Measurements from ENCODE around the gene NDUFS8. TPM values are rescaled to one million over a fixed set of nuclear protein-coding genes. Genes with fewer than 3 reads are reported as not detected.

The NDUFS8 gene
- total RNA-seq, 2 experiments from 2014 or later, result 105 to 109 TPM

GRCh38 chr11:68080860-68081259 is 50.4 kb downstream of the NDUFS8 start:
- no peaks in the 10 kb centered on the region for H3K27me3 Mint-ChIP-seq
- H3K36me3 Mint-ChIP-seq (ENCODE audit: low read depth), result peaks cover 7% of the 10 kb centered on the region
- CTCF ChIA-PET, result no interaction called here
- no peak for DNase-seq
- POLR2A ChIA-PET, result interaction anchor here (0.7 kb wide), 1 partner anchor 9 kb away, joined by 3 read pairs; no protein-coding TSS in a partner anchor
- ATAC-seq, result no peak
- no peak overlapping the region for H3K27ac Mint-ChIP-seq
- intact Hi-C loops (cut with micrococcal nuclease), result no loop called here
- no peak overlapping the region for H3K4me3 Mint-ChIP-seq
- no peaks in the 10 kb centered on the region for H3K9me3 Mint-ChIP-seq
- TF ChIP-seq, protein P1, sequence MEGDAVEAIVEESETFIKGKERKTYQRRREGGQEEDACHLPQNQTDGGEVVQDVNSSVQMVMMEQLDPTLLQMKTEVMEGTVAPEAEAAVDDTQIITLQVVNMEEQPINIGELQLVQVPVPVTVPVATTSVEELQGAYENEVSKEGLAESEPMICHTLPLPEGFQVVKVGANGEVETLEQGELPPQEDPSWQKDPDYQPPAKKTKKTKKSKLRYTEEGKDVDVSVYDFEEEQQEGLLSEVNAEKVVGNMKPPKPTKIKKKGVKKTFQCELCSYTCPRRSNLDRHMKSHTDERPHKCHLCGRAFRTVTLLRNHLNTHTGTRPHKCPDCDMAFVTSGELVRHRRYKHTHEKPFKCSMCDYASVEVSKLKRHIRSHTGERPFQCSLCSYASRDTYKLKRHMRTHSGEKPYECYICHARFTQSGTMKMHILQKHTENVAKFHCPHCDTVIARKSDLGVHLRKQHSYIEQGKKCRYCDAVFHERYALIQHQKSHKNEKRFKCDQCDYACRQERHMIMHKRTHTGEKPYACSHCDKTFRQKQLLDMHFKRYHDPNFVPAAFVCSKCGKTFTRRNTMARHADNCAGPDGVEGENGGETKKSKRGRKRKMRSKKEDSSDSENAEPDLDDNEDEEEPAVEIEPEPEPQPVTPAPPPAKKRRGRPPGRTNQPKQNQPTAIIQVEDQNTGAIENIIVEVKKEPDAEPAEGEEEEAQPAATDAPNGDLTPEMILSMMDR (IDR thresholded peaks at IDR 0.05), result no peak
- H3K4me1 Mint-ChIP-seq (ENCODE audit: low read depth), result no peaks in the 10 kb centered on the region

DNA sequence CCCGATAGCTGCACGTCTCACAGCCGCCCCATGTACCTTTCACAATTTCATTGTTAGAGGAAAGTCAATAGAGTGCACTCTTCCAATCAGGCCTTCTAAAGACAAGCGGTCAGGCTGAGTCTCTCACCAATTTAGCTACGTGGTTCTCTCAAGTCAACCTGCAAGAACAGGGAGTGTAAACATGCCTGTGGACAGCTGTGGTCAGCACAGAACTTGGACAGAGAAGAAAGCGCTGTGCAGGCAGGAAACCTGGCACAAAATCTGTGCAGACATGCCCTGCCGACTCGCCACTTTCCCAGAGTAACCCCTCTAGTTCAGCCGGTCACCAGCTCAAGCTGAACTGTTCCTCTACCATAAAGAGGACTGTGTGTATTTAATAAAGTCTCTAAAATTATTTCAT is 51.2 kb downstream of the NDUFS8 start:
- DNase-seq, result no peak
- no peaks in the 10 kb centered on the region for H3K27me3 Mint-ChIP-seq
- H3K36me3 Mint-ChIP-seq (ENCODE audit: low read depth), result peaks cover 7% of the 10 kb centered on the region
- CTCF ChIA-PET, result no interaction called here
- intact Hi-C loops (cut with micrococcal nuclease), result no loop called here
- no peak overlapping the region for H3K27ac Mint-ChIP-seq
- no peak for ATAC-seq
- H3K4me3 Mint-ChIP-seq, result no peak overlapping the region
- no peaks in the 10 kb centered on the region for H3K4me1 Mint-ChIP-seq (ENCODE audit: low read depth)
- H3K9me3 Mint-ChIP-seq, result no peaks in the 10 kb centered on the region
- TF ChIP-seq, protein P1 (IDR thresholded peaks at IDR 0.05), result no peak
- POLR2A ChIA-PET, result interaction anchor here (0.7 to 1.2 kb wide), 3 partner anchors 8 to 1968 kb away, joined by 3 to 4 read pairs (median 3); no protein-coding TSS in a partner anchor

DNA sequence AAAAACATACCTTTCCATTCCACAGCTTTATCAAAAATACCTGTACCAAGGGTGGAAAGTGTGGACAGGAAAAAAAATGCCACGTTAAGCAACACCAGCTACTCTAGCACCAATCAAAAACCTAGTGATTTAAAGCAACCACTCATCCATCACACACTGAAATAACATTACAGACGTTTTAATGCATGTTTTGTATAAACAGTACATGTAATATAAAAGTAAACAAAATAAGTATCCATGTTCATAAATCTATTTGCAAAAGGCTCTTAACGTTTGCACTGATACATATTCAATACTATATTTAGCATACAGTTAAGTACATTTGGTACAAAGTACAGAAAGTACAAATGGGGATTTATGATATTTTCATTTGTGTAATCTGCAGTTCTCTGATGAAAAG is 52.0 kb downstream of the NDUFS8 start:
- H3K27ac Mint-ChIP-seq, result no peak overlapping the region
- CTCF ChIA-PET, result no interaction called here
- H3K9me3 Mint-ChIP-seq, result no peaks in the 10 kb centered on the region
- intact Hi-C loops (cut with micrococcal nuclease), result no loop called here
- POLR2A ChIA-PET, result interaction anchor here (1.2 kb wide), 1 partner anchor 24 kb away, joined by 4 read pairs; no protein-coding TSS in a partner anchor
- H3K4me3 Mint-ChIP-seq, result no peak overlapping the region
- no peaks in the 10 kb centered on the region for H3K27me3 Mint-ChIP-seq
- H3K4me1 Mint-ChIP-seq (ENCODE audit: low read depth), result no peaks in the 10 kb centered on the region
- DNase-seq (no peak), ATAC-seq (no peak)
- H3K36me3 Mint-ChIP-seq (ENCODE audit: low read depth), result peaks cover 7% of the 10 kb centered on the region
- TF ChIP-seq, protein P1 (IDR thresholded peaks at IDR 0.05), result no peak

- ChIA-PET POLR2A (no interaction called here), CTCF (interaction anchor here (0.7 kb wide), 1 partner anchor 11 kb away, joined by 3 read pairs; no protein-coding TSS in a partner anchor)
- H3K4me1 Mint-ChIP-seq (ENCODE audit: low read depth), result no peaks in the 10 kb centered on the region
- no peaks in the 10 kb centered on the region for H3K27me3 Mint-ChIP-seq
- no peak overlapping the region for H3K4me3 Mint-ChIP-seq
- TF ChIP-seq, protein P1 (IDR thresholded peaks at IDR 0.05), result no peak
- no peak for DNase-seq
- ATAC-seq, result no peak
- H3K27ac Mint-ChIP-seq, result no peak overlapping the region
- intact Hi-C loops (cut with micrococcal nuclease), result no loop called here
- H3K36me3 Mint-ChIP-seq (ENCODE audit: low read depth), result peaks cover 7% of the 10 kb centered on the region
- no peaks in the 10 kb centered on the region for H3K9me3 Mint-ChIP-seq
Observed at GRCh38 chr11:68083517-68083916, 53.0 kb downstream of the NDUFS8 start.

Small RNA genes within 50 kb of the gene (microRNA-seq; reads per million reads assigned to microRNA genes)
- gene MIR4691 (ENCODE audit: borderline microRNAs expressed, borderline replicate concordance), result not detected
- gene MIR6753 (ENCODE audit: borderline microRNAs expressed, borderline replicate concordance), result 0.91 reads per million
- not detected for gene MIR7113 (ENCODE audit: borderline microRNAs expressed, borderline replicate concordance)

Other genes starting within 250 kb of the NDUFS8 start
- gene UNC93B1, start 26.6 kb upstream of the NDUFS8 start, total RNA-seq, result 10 to 100 TPM; 12.4 to 13.0 TPM
- gene ALDH3B1, start 20.4 kb upstream of the NDUFS8 start, total RNA-seq, result under 1 TPM; 0.09 to 0.11 TPM
- 100 to 1,000 TPM; 129 to 138 TPM for gene TCIRG1, start 8.3 kb downstream of the NDUFS8 start, total RNA-seq
- 10 to 100 TPM; 15.8 to 16.7 TPM for gene CHKA, start 90.7 kb downstream of the NDUFS8 start, total RNA-seq
- gene KMT5B, start 182.6 kb downstream of the NDUFS8 start, total RNA-seq, result 10 to 100 TPM; 16.9 to 17.9 TPM
- 10 to 100 TPM; 38.0 to 40.7 TPM for gene C11orf24, start 241.3 kb downstream of the NDUFS8 start, total RNA-seq

Data from activated CD8-positive, alpha-beta T cell treated with anti-CD3 and anti-CD28 coated beads for 36 hours (primary cell).